HL-60 (cell line): Measurements from ENCODE around the gene C16orf90.

Experiments
- DNase-seq, 2 experiments: peaks; one replicate each; pipeline ENCODE4 v3.0.0-alpha.2; 2010 to 2020; ENCODE audit warnings: low read depth in 1 of 2, low spot score in 1 of 2
- H3K27ac ChIP-seq: fragments of 250-450 bp; sonication (Bioruptor Pico); replicated peaks from 2 replicates; pipeline ENCODE4 v1.5.1; 2020; ENCODE audit warnings: mild to moderate bottlenecking, moderate library complexity
- H3K27me3 ChIP-seq: fragments of 250-450 bp; sonication (Bioruptor Pico); 2 replicates; pipeline ENCODE4 v1.5.1; 2021; ENCODE audit warnings: mild to moderate bottlenecking, moderate library complexity; ENCODE audit not compliant: insufficient read depth, poor library complexity, severe bottlenecking
- H3K4me3 ChIP-seq: replicated peaks from 2 replicates; pipeline ENCODE4 v1.5.1; 2011; ENCODE audit warnings: mild to moderate bottlenecking, control low read depth, low read length; ENCODE audit not compliant: insufficient read depth
- CTCF ChIP-seq: IDR thresholded peaks from one replicate; pipeline ENCODE4 v1.5.1; 2011; ENCODE audit warnings: low read length, control low read depth, inconsistent platforms; ENCODE audit not compliant: insufficient read depth
- GABPA ChIP-seq: IDR thresholded peaks from 2 replicates; pipeline ENCODE4 v1.6.1; 2012; ENCODE audit warnings: low read depth
- POLR2AphosphoS5 ChIP-seq: IDR thresholded peaks from 2 replicates; pipeline ENCODE4 v1.6.1; 2012; ENCODE audit warnings: low read depth
- REST ChIP-seq: IDR thresholded peaks from 2 replicates; pipeline ENCODE4 v1.6.1; 2012; ENCODE audit warnings: low read depth; ENCODE audit not compliant: insufficient replicate concordance
- SPI1 ChIP-seq: IDR thresholded peaks from 2 replicates; pipeline ENCODE4 v1.6.1; 2012; ENCODE audit warnings: low read depth, mild to moderate bottlenecking, borderline replicate concordance
- long read RNA-seq: library from polyadenylated mRNA; unstranded; transcript quantifications from one replicate; pipeline ENCODE4 v2.0.0, GENCODE V29; 2020

C16orf90 gene
- long read RNA-seq: 0 reads

- no peak for DNase-seq
- Histone ChIP-seq H3K27ac (no peak within 1 kb of the TSS), H3K4me3 (no peak within 1 kb of the TSS), H3K27me3 (no peaks in the 10 kb centered on the region)
- no peak for TF ChIP-seq POLR2AphosphoS5
- no peak for TF ChIP-seq SPI1
- no peak for TF ChIP-seq CTCF
- no peak for TF ChIP-seq REST
- TF ChIP-seq GABPA: no peak
Measured at GRCh38 chr16:3495176-3495575, at the start of gene C16orf90. C16orf90 (minus strand) TSS chr16:3495489; CDS start chr16:3495421, 68 bp downstream.

DNA sequence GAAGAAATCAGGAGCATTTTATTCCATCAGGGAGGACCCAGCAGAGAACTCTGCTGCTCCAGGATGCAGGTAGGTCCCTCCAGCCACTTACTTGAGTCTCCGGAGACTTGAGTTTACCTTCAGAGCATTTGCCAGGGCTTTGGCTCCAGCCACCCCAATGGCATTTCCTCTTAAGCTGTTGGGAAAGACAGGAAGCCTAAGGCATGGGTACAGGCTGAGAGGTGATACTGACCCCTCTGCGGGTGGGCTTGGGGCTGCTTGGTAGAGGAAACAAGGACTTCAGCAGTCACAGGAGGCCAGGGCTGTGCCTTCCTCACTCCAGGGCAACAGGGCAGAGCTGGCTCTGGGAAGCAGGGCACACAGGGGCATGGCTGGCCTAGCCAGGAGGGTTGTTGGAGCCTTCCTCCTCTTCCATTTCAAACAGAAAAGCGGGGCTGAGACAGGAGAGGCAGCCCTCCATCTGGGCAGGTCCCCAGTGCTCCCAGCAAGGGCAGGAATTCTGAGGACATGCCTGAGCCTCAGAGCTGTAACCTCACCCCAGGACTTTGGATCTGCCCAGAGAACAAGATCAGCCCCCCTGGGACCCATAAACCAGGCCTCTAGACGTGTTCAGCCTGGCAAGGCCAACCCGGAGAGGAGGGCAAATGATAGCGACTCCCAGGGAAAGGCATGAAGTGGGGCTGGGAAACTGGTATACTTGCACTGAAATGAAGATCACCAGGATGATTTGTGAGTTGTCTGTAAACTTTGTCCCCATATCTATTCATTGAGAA is 47.5 kb upstream of the C16orf90 start:
- Histone ChIP-seq H3K27me3 (no peaks in the 10 kb centered on the region), H3K27ac (no peak overlapping the region), H3K4me3 (no peak overlapping the region)
- TF ChIP-seq GABPA (no peak), REST (no peak), POLR2AphosphoS5 (no peak), SPI1 (no peak), CTCF (no peak)
- DNase-seq: no peak

DNA sequence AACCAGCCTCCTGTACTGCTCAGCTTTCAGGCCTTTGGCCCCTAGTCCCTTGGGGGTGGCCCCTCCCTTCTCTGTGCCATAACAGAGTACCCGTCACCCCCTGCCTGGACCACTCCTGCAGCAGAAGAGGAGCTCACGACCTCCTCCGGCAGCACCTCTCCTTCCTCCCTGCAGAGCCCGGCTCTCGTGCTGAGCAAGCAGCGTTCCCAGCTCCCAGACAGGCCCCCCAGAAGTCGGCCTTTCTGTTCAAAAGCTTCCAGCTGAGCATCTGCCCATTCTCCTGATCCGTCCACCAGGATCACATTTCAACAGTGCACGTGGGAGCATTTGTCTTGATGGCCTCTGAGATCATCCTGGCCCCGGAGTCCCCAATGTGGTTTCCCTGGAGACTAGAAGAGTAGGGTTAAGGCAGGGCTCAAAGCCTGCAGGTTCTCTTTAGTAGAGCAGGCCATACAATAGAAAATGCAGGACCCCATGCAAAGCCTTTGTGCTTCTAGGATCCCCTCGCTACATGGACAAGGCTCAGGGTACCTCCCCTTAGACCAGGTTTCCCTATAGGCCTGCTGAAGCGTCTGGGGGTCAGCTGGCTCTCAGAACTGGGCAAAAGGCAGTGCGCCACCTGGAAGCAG is 46.4 kb upstream of the C16orf90 start:
- Histone ChIP-seq H3K4me3 (no peak overlapping the region), H3K27ac (no peak overlapping the region), H3K27me3 (no peaks in the 10 kb centered on the region)
- TF ChIP-seq POLR2AphosphoS5 (no peak), SPI1 (no peak), CTCF (no peak), REST (no peak), GABPA (no peak)
- no peak for DNase-seq
